Peyer's patch (tissue), 4 donors: Measurements from ENCODE around the gene XPA. TPM values are rescaled to one million over a fixed set of nuclear protein-coding genes. Genes with fewer than 3 reads are reported as not detected.
A peak's percentile ranks its signal among the peaks of the same experiment; 100 is the strongest.

Source experiments
- DNase-seq, 3 donors: peaks; one replicate each; pipeline ENCODE4 v3.0.0-alpha.2; 2017 to 2019
- H3K27ac ChIP-seq, 4 donors: fragments of 200-600 bp; sonication (generic); one replicate each; pipeline ENCODE4 v1.5.1; 2016 to 2019
- H3K27me3 ChIP-seq, 2 donors: fragments of 200-600 bp; sonication (generic); one replicate each; pipeline ENCODE4 v1.5.1; 2019
- H3K36me3 ChIP-seq, 3 donors: fragments of 200-600 bp; sonication (generic); one replicate each; pipeline ENCODE4 v1.5.1; 2016 to 2019
- H3K4me1 ChIP-seq, 4 donors: fragments of 200-600 bp; sonication (generic); one replicate each; pipeline ENCODE4 v1.5.1; 2016 to 2019
- H3K4me3 ChIP-seq, 4 donors: fragments of 200-600 bp; sonication (generic); 1 replicate in 3 of 4; 2 replicates in 1 of 4; pipeline ENCODE4 v1.5.1; 2016 to 2019; ENCODE audit warnings: mild to moderate bottlenecking in 1 of 4
- H3K9me3 ChIP-seq, 4 donors: fragments of 200-600 bp; sonication (generic); one replicate each; pipeline ENCODE4 v1.5.1; 2016 to 2019; ENCODE audit warnings: mild to moderate bottlenecking in 1 of 4
- CTCF ChIP-seq, 6 experiments: fragments of 450-650 bp in 4 of 6; fragments of 200-600 bp in 2 of 6; sonication (generic) in 1 of 6; IDR thresholded peaks; one replicate each; pipeline ENCODE4 v1.5.1; 2017 to 2019; ENCODE audit warnings: antibody characterized with exemption in 6 of 6, mild to moderate bottlenecking in 3 of 6, moderate library complexity in 1 of 6
- POLR2A ChIP-seq, 2 donors: fragments of 450-650 bp; IDR thresholded peaks; one replicate each; pipeline ENCODE4 v1.5.1; 2017; ENCODE audit warnings: antibody characterized with exemption in 2 of 2, mild to moderate bottlenecking in 2 of 2, moderate library complexity in 2 of 2
- total RNA-seq, 4 donors: library from RNA; depleted of rRNA; stranded (reverse); fragments of >200 nt; gene quantifications; one replicate each; pipeline ENCODE4 v1.1.0, GENCODE V29; 2016

The XPA gene
- total RNA-seq, 4 donors from 2014 or later, result 12.6 to 18.8 (median 14.3) TPM

GRCh38 chr9:97710356-97711222, 13.4 kb upstream of the XPA start:
- H3K36me3 ChIP-seq, result no peaks in the 10 kb centered on the region
- no peak for TF ChIP-seq POLR2A (IDR thresholded peaks at IDR 0.05)
- peak; percentile 72 to 91 (median 83) for TF ChIP-seq CTCF (IDR thresholded peaks at IDR 0.05)
- H3K4me1 ChIP-seq, result no peaks in the 10 kb centered on the region
- DNase-seq, result peak in 2 of 3 donors; percentile 34 to 70
- H3K9me3 ChIP-seq, result no peaks in the 10 kb centered on the region
- H3K27ac ChIP-seq, result no peak overlapping the region
- no peaks in the 10 kb centered on the region for H3K27me3 ChIP-seq
- H3K4me3 ChIP-seq, result no peak overlapping the region

- DNase-seq, result no peak
- Histone ChIP-seq H3K9me3 (no peaks in the 10 kb centered on the region), H3K27me3 (no peaks in the 10 kb centered on the region), H3K4me3 (no peak overlapping the region), H3K36me3 (no peaks in the 10 kb centered on the region), H3K27ac (no peak overlapping the region), H3K4me1 (peaks cover 0 to 4% (median 0%) of the 10 kb centered on the region in 4 donors)
- TF ChIP-seq CTCF (IDR thresholded peaks at IDR 0.05), result no peak
- TF ChIP-seq POLR2A (IDR thresholded peaks at IDR 0.05), result no peak
These were observed 9.1 kb upstream of the XPA start for GRCh38 chr9:97706246-97706645.

GRCh38 chr9:97705354-97705950, 8.3 kb upstream of the XPA start:
- Histone ChIP-seq H3K9me3 (no peaks in the 10 kb centered on the region), H3K27ac (no peak overlapping the region), H3K27me3 (no peaks in the 10 kb centered on the region), H3K4me1 (peaks cover 0 to 4% (median 0%) of the 10 kb centered on the region in 4 donors), H3K36me3 (no peaks in the 10 kb centered on the region), H3K4me3 (no peak overlapping the region)
- DNase-seq, result no peak
- TF ChIP-seq POLR2A (IDR thresholded peaks at IDR 0.05) (no peak), CTCF (IDR thresholded peaks at IDR 0.05) (no peak)

- Histone ChIP-seq H3K4me1 (peaks cover 0 to 4% (median 0%) of the 10 kb centered on the region in 4 donors), H3K27me3 (no peaks in the 10 kb centered on the region), H3K27ac (no peak overlapping the region), H3K9me3 (no peaks in the 10 kb centered on the region), H3K36me3 (no peaks in the 10 kb centered on the region), H3K4me3 (no peak overlapping the region)
- TF ChIP-seq POLR2A (IDR thresholded peaks at IDR 0.05) (no peak), CTCF (IDR thresholded peaks at IDR 0.05) (no peak)
- DNase-seq, result no peak
These were observed 7.7 kb upstream of the XPA start for GRCh38 chr9:97704851-97705250.

- no peak for TF ChIP-seq POLR2A (IDR thresholded peaks at IDR 0.05)
- no peak for TF ChIP-seq CTCF (IDR thresholded peaks at IDR 0.05)
- Histone ChIP-seq H3K4me3 (no peak overlapping the region), H3K27ac (no peak overlapping the region), H3K27me3 (no peaks in the 10 kb centered on the region), H3K36me3 (no peaks in the 10 kb centered on the region), H3K9me3 (no peaks in the 10 kb centered on the region), H3K4me1 (peaks cover 0 to 4% (median 0%) of the 10 kb centered on the region in 4 donors)
- DNase-seq, result no peak
These were observed 7.2 kb upstream of the XPA start for GRCh38 chr9:97704345-97704677.
